ENCODE measurements around the gene HYI. TPM values are rescaled to one million over a fixed set of nuclear protein-coding genes. Genes with fewer than 3 reads are reported as not detected.

Gene HYI
- total RNA-seq, 4 donors from 2014 or later = 7.0 to 30.9 (median 14.7) TPM

DNA sequence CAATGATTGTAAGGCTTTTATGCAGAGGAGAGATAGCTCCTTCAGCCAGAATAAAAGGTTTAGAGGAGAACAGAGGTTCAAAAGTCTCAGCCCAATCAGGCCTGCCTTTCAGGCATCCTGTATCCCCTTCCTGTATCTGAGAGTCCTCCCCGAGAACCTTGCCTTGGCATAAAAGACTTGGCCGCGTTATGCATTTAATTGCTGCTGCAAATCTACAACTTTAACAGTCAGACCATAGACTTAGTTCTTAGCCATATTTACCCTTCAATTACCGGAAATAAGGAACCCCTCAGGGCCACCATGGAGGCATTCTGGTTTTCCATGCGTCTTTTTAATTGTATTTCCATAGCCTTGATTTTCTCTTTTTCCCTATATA lies 18.3 kb upstream of the HYI start:
- H3K9me3 ChIP-seq = no peaks in the 10 kb centered on the region
- TF ChIP-seq, protein P1, sequence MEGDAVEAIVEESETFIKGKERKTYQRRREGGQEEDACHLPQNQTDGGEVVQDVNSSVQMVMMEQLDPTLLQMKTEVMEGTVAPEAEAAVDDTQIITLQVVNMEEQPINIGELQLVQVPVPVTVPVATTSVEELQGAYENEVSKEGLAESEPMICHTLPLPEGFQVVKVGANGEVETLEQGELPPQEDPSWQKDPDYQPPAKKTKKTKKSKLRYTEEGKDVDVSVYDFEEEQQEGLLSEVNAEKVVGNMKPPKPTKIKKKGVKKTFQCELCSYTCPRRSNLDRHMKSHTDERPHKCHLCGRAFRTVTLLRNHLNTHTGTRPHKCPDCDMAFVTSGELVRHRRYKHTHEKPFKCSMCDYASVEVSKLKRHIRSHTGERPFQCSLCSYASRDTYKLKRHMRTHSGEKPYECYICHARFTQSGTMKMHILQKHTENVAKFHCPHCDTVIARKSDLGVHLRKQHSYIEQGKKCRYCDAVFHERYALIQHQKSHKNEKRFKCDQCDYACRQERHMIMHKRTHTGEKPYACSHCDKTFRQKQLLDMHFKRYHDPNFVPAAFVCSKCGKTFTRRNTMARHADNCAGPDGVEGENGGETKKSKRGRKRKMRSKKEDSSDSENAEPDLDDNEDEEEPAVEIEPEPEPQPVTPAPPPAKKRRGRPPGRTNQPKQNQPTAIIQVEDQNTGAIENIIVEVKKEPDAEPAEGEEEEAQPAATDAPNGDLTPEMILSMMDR (IDR thresholded peaks at IDR 0.05) = no peak
- TF ChIP-seq POLR2A (IDR thresholded peaks at IDR 0.05) = no peak
- WGBS, 2 donors = 81 to 94% methylated on average over 5 of the region's 5 CpGs
- H3K4me3 ChIP-seq = no peak overlapping the region
- no peaks in the 10 kb centered on the region for H3K36me3 ChIP-seq
- intact Hi-C loops (cut with DNase I) = no loop called here
- H3K4me1 ChIP-seq = no peaks in the 10 kb centered on the region
- DNase-seq = no peak
- no peaks in the 10 kb centered on the region for H3K27me3 ChIP-seq
- H3K27ac ChIP-seq = no peak overlapping the region

DNA sequence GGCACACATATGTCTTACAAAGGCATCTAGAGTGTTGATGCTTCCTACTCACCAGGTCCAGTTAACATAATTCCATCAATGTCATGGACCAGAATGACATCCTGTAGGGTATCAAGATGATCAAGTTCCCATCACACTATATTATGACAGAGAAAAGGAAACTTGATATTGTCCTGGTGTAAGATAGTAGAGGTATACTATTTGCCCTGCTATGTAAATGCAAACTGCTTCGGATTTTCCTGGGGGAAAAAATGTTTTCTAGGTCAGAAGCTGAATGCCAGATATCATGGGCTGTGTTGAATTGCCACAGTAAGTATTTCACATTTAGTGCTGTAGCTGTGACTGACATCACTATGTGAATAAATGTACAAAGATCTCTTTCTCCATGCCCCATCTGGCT lies 16.2 kb upstream of the HYI start:
- Histone ChIP-seq H3K27me3 (no peaks in the 10 kb centered on the region), H3K9me3 (no peaks in the 10 kb centered on the region)

DNA sequence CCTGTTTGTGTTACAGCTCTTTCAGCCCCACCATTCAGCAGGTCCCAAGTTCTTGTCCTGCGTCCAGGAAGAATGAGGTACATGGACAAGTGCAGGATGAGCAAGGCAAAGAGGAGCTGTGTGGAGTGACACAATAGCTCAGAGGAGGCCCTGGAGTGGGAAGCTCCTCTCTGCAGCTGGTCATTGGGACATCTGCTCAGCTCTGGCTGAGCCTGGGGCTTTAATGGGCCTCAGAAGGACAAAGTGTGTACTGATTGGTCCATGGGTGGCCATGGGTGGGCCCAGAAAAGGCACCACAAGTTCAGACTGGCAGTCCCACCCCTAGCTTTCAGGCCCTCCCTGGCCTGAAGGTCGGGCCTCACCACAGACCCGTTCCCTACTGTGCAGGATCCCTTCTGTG lies 14.7 kb upstream of the HYI start:
- no peaks in the 10 kb centered on the region for H3K4me1 ChIP-seq
- no peaks in the 10 kb centered on the region for H3K9me3 ChIP-seq
- no peaks in the 10 kb centered on the region for H3K36me3 ChIP-seq
- H3K27me3 ChIP-seq = no peaks in the 10 kb centered on the region
- H3K4me3 ChIP-seq = no peak overlapping the region
- intact Hi-C loops (cut with DNase I) = no loop called here
- 93 to 100% methylated on average over 1 to 3 of the region's 3 CpGs for WGBS, 2 donors
- DNase-seq = no peak
- H3K27ac ChIP-seq = no peak overlapping the region
- no peak for TF ChIP-seq POLR2A (IDR thresholded peaks at IDR 0.05)
- TF ChIP-seq, protein P1 (IDR thresholded peaks at IDR 0.05) = no peak

More for the DNA sequence above, 16.2 kb upstream of the HYI start:
- whole genome bisulfite sequencing, 2 donors = 80% methylated on average over 1 of the region's 1 CpG
- H3K4me3 ChIP-seq = no peak overlapping the region
- H3K36me3 ChIP-seq = no peaks in the 10 kb centered on the region
- no peak overlapping the region for H3K27ac ChIP-seq
- TF ChIP-seq, protein P1 (IDR thresholded peaks at IDR 0.05) = no peak
- TF ChIP-seq POLR2A (IDR thresholded peaks at IDR 0.05) = no peak
- no peaks in the 10 kb centered on the region for H3K4me1 ChIP-seq
- no peak for DNase-seq
- intact Hi-C loops (cut with DNase I) = no loop called here

DNA sequence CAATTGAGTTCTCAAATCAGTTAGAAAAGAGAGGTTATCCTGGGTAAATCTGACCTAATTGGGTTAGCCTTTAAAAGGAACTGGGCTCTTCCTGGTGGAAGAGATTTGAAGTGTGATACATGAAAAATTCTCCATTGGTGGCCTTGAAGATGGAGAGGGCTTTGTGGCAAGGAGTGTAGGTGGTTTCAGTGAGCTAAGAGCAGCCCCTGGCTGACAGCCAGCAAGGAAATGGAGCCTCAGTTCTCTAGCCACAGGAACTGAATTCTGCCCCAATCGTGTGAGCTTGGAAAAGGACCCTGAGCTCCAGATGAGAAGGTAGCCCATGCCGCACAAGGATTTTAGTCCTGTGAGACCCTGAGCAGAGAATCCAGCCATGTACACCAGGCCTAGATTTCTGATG lies 12.7 kb upstream of the HYI start:
- Histone ChIP-seq H3K4me3 (no peak overlapping the region), H3K27ac (no peak overlapping the region), H3K27me3 (no peaks in the 10 kb centered on the region), H3K4me1 (no peaks in the 10 kb centered on the region), H3K36me3 (no peaks in the 10 kb centered on the region), H3K9me3 (no peaks in the 10 kb centered on the region)
- TF ChIP-seq, protein P1 (IDR thresholded peaks at IDR 0.05) = no peak
- no peak for TF ChIP-seq POLR2A (IDR thresholded peaks at IDR 0.05)
- 50 to 65% methylated on average over 2 of the region's 2 CpGs for WGBS, 2 donors
- DNase-seq = no peak
- intact Hi-C loops (cut with DNase I) = no loop called here

DNA sequence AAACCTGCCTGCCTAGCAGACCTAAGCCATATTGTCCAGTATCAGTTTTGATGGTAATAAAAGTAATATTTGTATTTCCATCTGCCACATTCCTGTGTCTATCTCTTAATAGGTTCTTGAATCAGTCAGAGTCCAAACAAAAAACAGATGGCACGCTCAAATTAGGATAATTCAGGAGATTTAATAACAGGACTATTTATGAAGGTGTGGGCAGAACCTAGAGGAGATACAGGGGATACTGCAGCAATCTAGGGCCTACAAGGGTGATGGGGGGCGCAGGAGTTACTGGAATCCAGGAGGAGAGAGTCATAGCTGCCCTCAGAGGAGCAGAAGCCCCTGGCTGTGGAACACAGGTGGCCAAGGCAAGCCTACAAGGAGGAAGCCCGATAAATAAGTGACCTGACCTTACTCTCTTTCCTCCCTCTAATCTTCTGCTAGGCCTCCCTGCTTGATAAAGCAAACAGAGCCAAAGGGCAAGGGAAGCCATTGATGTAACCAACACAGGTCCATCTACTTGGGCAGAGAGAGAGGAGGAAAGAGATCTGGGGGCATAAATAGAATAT lies 11.9 kb upstream of the HYI start:
- 77 to 84% methylated on average over 3 of the region's 3 CpGs for WGBS, 2 donors
- TF ChIP-seq, protein P1 (IDR thresholded peaks at IDR 0.05) = no peak
- no peak for TF ChIP-seq POLR2A (IDR thresholded peaks at IDR 0.05)

More for the DNA sequence above, 11.9 kb upstream of the HYI start:
- Histone ChIP-seq H3K36me3 (no peaks in the 10 kb centered on the region), H3K27me3 (no peaks in the 10 kb centered on the region), H3K9me3 (no peaks in the 10 kb centered on the region), H3K27ac (no peak overlapping the region), H3K4me3 (no peak overlapping the region), H3K4me1 (no peaks in the 10 kb centered on the region)
- intact Hi-C loops (cut with DNase I) = no loop called here
- DNase-seq = no peak
